Keratinocyte (primary cell): ENCODE results near the gene SYK. TPM values are rescaled to one million over a fixed set of nuclear protein-coding genes. Genes with fewer than 3 reads are reported as not detected.

Experiments used
- DNase-seq: peaks from one replicate; pipeline ENCODE4 v3.0.0-alpha.2; 2011; ENCODE audit warnings: low read depth, missing footprints, low spot score
- FAIRE-seq: peaks from 2 replicates; lab custom pipeline; 2011; peaks lifted over from hg19 to GRCh38; lab: Jason Lieb, UNC
- H2AFZ ChIP-seq: 2 replicates; pipeline ENCODE4 v1.6.0; 2012; ENCODE audit warnings: low read length, control low read depth, inconsistent platforms; ENCODE audit not compliant: control insufficient read depth
- H3K27ac ChIP-seq: 2 replicates; pipeline ENCODE4 v1.5.1; 2011; ENCODE audit warnings: low read length; ENCODE audit not compliant: control insufficient read depth, insufficient read depth
- H3K27me3 ChIP-seq: 3 replicates; pipeline ENCODE4 v1.6.0; 2011; ENCODE audit warnings: low read length; ENCODE audit not compliant: control insufficient read depth, insufficient read depth; ENCODE audit errors: extremely low read depth
- H3K36me3 ChIP-seq, 2 experiments: 2 replicates in 1 of 2; 3 replicates in 1 of 2; pipeline ENCODE4 v1.5.1; 2011; ENCODE audit warnings: low read length in 2 of 2, mild to moderate bottlenecking in 1 of 2; ENCODE audit not compliant: control insufficient read depth in 2 of 2, insufficient read depth in 2 of 2; ENCODE audit errors: extremely low read depth in 1 of 2
- H3K4me1 ChIP-seq: 3 replicates; pipeline ENCODE4 v1.5.1; 2011; ENCODE audit warnings: low read length; ENCODE audit not compliant: control insufficient read depth, insufficient read depth; ENCODE audit errors: extremely low read depth
- H3K4me2 ChIP-seq: 3 replicates; pipeline ENCODE4 v1.6.0; 2011; ENCODE audit warnings: low read depth, low read length; ENCODE audit not compliant: control insufficient read depth, insufficient read depth; ENCODE audit errors: extremely low read depth
- H3K4me3 ChIP-seq, 3 experiments: fragments of 200-600 bp in 1 of 3; sonication (generic) in 1 of 3; 2 replicates in 2 of 3; 3 replicates in 1 of 3; pipeline ENCODE4 v1.5.1; 2011 to 2016; ENCODE audit warnings: low read length in 3 of 3, mild to moderate bottlenecking in 3 of 3, control low read depth in 2 of 3, inconsistent platforms in 1 of 3, low read depth in 1 of 3, mixed read lengths in 1 of 3, mixed run types in 1 of 3, moderate library complexity in 1 of 3; ENCODE audit not compliant: control insufficient read depth in 2 of 3, insufficient read depth in 2 of 3; ENCODE audit errors: extremely low read depth in 1 of 3
- H3K79me2 ChIP-seq: 2 replicates; pipeline ENCODE4 v1.6.0; 2012; ENCODE audit warnings: low read length; ENCODE audit not compliant: control insufficient read depth, insufficient read depth
- H3K9ac ChIP-seq: 3 replicates; pipeline ENCODE4 v1.6.0; 2011; ENCODE audit warnings: low read length; ENCODE audit not compliant: control insufficient read depth, insufficient read depth; ENCODE audit errors: extremely low read depth
- H3K9me1 ChIP-seq: 3 replicates; pipeline ENCODE4 v1.6.0; 2011; ENCODE audit warnings: low read length; ENCODE audit not compliant: control insufficient read depth, insufficient read depth; ENCODE audit errors: extremely low read depth
- H3K9me3 ChIP-seq: 2 replicates; pipeline ENCODE4 v1.5.1; 2012; ENCODE audit warnings: low read depth, low read length; ENCODE audit not compliant: control insufficient read depth
- H4K20me1 ChIP-seq: 3 replicates; pipeline ENCODE4 v1.6.0; 2011; ENCODE audit warnings: low read length; ENCODE audit not compliant: control insufficient read depth, insufficient read depth; ENCODE audit errors: extremely low read depth
- CTCF ChIP-seq, 3 experiments: IDR thresholded peaks in 1 of 3; conservative IDR thresholded peaks in 1 of 3; optimal IDR thresholded peaks in 1 of 3; 2 replicates in 2 of 3; 3 replicates in 1 of 3; pipeline versions ENCODE3 to v1.5.1; 2011; ENCODE audit warnings: low read length in 3 of 3, mild to moderate bottlenecking in 3 of 3, moderate library complexity in 2 of 3, control low read depth in 1 of 3, inconsistent platforms in 1 of 3; ENCODE audit not compliant: insufficient read depth in 2 of 3; ENCODE audit errors: extremely low read depth in 1 of 3
- EZH2 ChIP-seq: IDR thresholded peaks from one replicate; pipeline ENCODE4 v1.6.1; 2012; ENCODE audit warnings: inconsistent platforms, mild to moderate bottlenecking, low read length, moderate library complexity
- dilution Hi-C: fragments of 300-500 bp; cut with MboI; formaldehyde crosslinking; loops from one replicate; pipeline ENCODE4 v1.7.0; 2020; ENCODE audit warnings: low sequenced_read_pairs; ENCODE audit not compliant: extremely low pct_ligation_motif_present
- polyA plus RNA-seq, 5 experiments: library from polyadenylated mRNA; depleted of rRNA in 3 of 5; stranded (reverse) in 3 of 5; stranded (forward) in 1 of 5; unstranded in 1 of 5; fragments of >200 nt; gene quantifications; 1 replicate in 1 of 5; 2 replicates in 3 of 5; 3 replicates in 1 of 5; pipeline versions ENCODE4 v1.2.1 to v1.2.3, GENCODE V29; 2011 to 2012; ENCODE audit warnings: missing spikeins in 2 of 5, low read depth in 1 of 5, low replicate concordance in 1 of 5

Gene SYK
- polyA plus RNA-seq, 1 donor (not counting 4 experiments of a cell fraction or from before 2014, with no cell fraction given), result 2.0 TPM

- H4K20me1 ChIP-seq, result no peaks in the 10 kb centered on the region
- no peaks in the 10 kb centered on the region for H3K4me1 ChIP-seq
- dilution Hi-C loops, result no loop called here
- H3K9me3 ChIP-seq, result no peaks in the 10 kb centered on the region
- H3K4me2 ChIP-seq, result no peak overlapping the region
- no peak overlapping the region for H3K9ac ChIP-seq
- H3K27me3 ChIP-seq, result no peaks in the 10 kb centered on the region
- no peaks in the 10 kb centered on the region for H3K79me2 ChIP-seq
- TF ChIP-seq EZH2 (no peak), CTCF (optimal IDR thresholded peaks at IDR 0.05 in 1 of 3, IDR thresholded peaks at IDR 0.05 in 1 of 3, conservative IDR thresholded peaks at IDR 0.05 in 1 of 3; ENCODE audit: extremely low read depth in 1 of 3, insufficient read depth in 2 of 3, low read length in 3 of 3) (no peak)
- no peak overlapping the region for H3K4me3 ChIP-seq
- FAIRE-seq (no peak), DNase-seq (no peak)
- no peaks in the 10 kb centered on the region for H3K36me3 ChIP-seq
- H2AFZ ChIP-seq, result no peak overlapping the region
- H3K9me1 ChIP-seq, result no peaks in the 10 kb centered on the region
- H3K27ac ChIP-seq, result no peak overlapping the region
Observed at GRCh38 chr9:90774071-90774470, 27.5 kb upstream of the SYK start.

- TF ChIP-seq CTCF (optimal IDR thresholded peaks at IDR 0.05 in 1 of 3, IDR thresholded peaks at IDR 0.05 in 1 of 3, conservative IDR thresholded peaks at IDR 0.05 in 1 of 3; ENCODE audit: extremely low read depth in 1 of 3, insufficient read depth in 2 of 3, low read length in 3 of 3) (peak in 2 of 3 experiments; percentile 28 to 37), EZH2 (no peak)
- Histone ChIP-seq H3K27me3 (no peaks in the 10 kb centered on the region), H3K9ac (no peak overlapping the region), H3K4me1 (no peaks in the 10 kb centered on the region), H3K4me2 (no peak overlapping the region), H3K27ac (no peak overlapping the region), H2AFZ (no peak overlapping the region), H3K9me3 (no peaks in the 10 kb centered on the region), H3K4me3 (no peak overlapping the region), H3K79me2 (no peaks in the 10 kb centered on the region), H3K9me1 (no peaks in the 10 kb centered on the region), H4K20me1 (no peaks in the 10 kb centered on the region), H3K36me3 (no peaks in the 10 kb centered on the region)
- FAIRE-seq (no peak), DNase-seq (no peak)
- dilution Hi-C loops, result no loop called here
Observed at GRCh38 chr9:90774682-90775081, 26.9 kb upstream of the SYK start.
